Pancreas (tissue), 10 donors: ENCODE results near the gene KCNC1. TPM values are rescaled to one million over a fixed set of nuclear protein-coding genes. Genes with fewer than 3 reads are reported as not detected.

Experiments used
- ATAC-seq, 4 donors: fragments of 200-7000 bp; cut with Tn5 transposase; one replicate each; pipeline versions ENCODE4 v1.8.0 to v1.9.1; 2020; ENCODE audit warnings: mild to moderate bottlenecking in 4 of 4, moderate library complexity in 4 of 4
- DNase-seq, 6 donors: peaks; one replicate each; pipeline ENCODE4 v3.0.0-alpha.2; 2020
- FAIRE-seq: peaks from 2 replicates; lab custom pipeline; 2012; peaks lifted over from hg19 to GRCh38; lab: Jason Lieb, UNC
- H3K27ac ChIP-seq, 4 donors: fragments of 200-600 bp; sonication (generic); 1 replicate in 3 of 4; 2 replicates in 1 of 4; pipeline versions ENCODE4 v1.5.0 to v1.8.0; 2020
- H3K27me3 ChIP-seq, 4 donors: fragments of 200-600 bp; one replicate each; pipeline ENCODE4 v1.8.0; 2021
- H3K36me3 ChIP-seq, 3 donors: fragments of 200-600 bp; sonication (generic) in 1 of 3; one replicate each; pipeline versions ENCODE4 v1.5.0 to v1.8.0; 2020 to 2021
- H3K4me1 ChIP-seq, 3 donors: fragments of 200-600 bp; one replicate each; pipeline ENCODE4 v1.8.0; 2021
- H3K4me3 ChIP-seq, 4 donors: fragments of 200-600 bp; sonication (generic) in 2 of 4; one replicate each; pipeline versions ENCODE4 v1.5.0 to v1.8.0; 2020 to 2021
- H3K9me3 ChIP-seq, 4 donors: fragments of 200-600 bp; one replicate each; pipeline ENCODE4 v1.8.0; 2021
- WGBS, 2 donors: extraction: QIAGEN DNeasy Blood & Tissue Kit; methylation state at CpG; one replicate each; pipeline ENCODE4 v1.1.7; 2013; 5-methylcytosine and 5-hydroxymethylcytosine counted together
- intact Hi-C, 3 donors: fragments of 100-400 bp; cut with DNase I; formaldehyde crosslinking; loops; one replicate each; pipeline versions ENCODE4 v1.11.1 to v1.14.2; 2022
- polyA plus RNA-seq, 2 donors: library from polyadenylated mRNA; stranded (reverse); fragments of 200-250 nt; gene quantifications; one replicate each; pipeline ENCODE4 v1.2.3, GENCODE V29; 2013
- total RNA-seq, 6 donors: library from RNA; stranded (reverse); fragmentation: NEBNext Ultra II Directional in 4 of 6; extraction: Animal tissue kit (Norgen Biotek cat#: 25700) in 4 of 6; gene quantifications; one replicate each; pipeline versions ENCODE4 v1.2.1 to v1.2.4, GENCODE V29; 2021 to 2023
- TF ChIP-seq, protein P1 (sequence below), 4 donors: fragments of 200-600 bp; sonication (generic) in 3 of 4; IDR thresholded peaks; one replicate each; pipeline versions ENCODE4 v1.5.0 to v1.8.0; 2021; ENCODE audit warnings: antibody characterized with exemption in 4 of 4
- donor health status: healthy with polysubstance abuse.
- donor health status: DM: no; HTN: no; CAD: no; lungs with moderate emphysema.
- donor health status: DM: no; HTN: no; CAD: no.
- donor health status: control.
- donor health status: control.
- donor health status: Bipolar disorder and iron deficiency.
- donor health status: DM: yes; HTN: yes; CAD: no.
- donor health status: DM: no; HTN: no; CAD: no.
- donor health status: DM: no; HTN: no; CAD: no.
- donor health status: DM: yes; HTN: yes; CAD: no.

The KCNC1 gene
- total and polyA plus RNA-seq, 8 donors: 0.05 to 0.82 (median 0.37) TPM

DNA sequence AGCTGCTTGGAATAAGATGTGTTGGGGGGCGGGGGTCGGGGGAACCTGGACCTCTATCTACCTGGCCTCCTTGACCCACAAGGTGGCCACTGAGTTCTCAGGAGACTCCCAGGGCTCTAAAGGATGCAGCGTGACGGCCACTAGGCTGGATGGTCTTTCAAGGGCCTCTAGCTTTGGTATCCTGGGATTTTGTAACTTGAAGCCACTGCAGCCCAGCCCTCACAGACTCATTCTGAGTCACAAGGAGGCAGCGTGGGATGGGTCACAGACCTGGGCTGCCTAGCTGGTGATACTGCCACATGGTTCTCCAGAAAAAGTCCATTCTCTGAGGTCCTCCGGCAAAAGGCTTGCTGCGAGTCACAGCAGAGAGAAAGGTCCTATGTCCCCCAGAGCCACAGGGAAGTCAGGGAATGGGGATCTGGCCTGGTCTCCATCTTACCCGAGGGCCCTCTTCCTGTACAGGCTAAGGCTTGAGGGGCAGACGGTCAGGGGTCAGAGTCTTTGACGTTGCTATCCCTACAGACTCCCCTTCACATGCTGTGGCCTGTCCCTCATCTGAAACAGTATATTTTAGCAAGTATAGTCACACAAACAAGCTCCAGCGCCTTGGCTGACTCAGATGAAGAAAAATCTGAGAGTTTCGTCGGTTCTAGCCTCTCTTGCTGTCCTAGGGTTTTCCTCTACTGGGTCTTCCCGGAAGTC is 52.4 kb downstream of the KCNC1 start:
- FAIRE-seq: no peak

DNA sequence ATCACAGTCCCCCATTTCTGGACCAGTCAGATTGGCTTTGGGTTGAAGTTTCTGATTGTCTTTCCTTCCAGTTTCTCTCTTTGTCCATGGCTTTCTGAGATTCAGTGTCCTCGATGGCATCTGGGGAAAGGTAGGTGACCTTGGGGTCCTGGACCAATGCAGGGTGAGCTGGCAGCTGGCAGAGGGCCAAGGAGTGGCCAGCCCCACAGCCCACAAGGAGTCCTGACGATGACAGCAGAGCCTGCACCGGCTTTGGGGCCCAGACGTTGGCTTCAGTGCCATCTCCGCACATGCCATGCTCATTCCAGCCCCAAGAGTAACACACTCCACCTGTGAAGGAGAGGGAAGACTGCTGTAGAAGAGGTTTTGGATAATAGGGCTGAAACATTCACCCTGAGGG is 53.5 kb downstream of the KCNC1 start:
- 82 to 84% methylated on average over 5 of the region's 5 CpGs for WGBS, 2 donors
- intact Hi-C loops: no loop called here
- Histone ChIP-seq H3K27me3 (no peaks in the 10 kb centered on the region), H3K4me3 (no peak overlapping the region), H3K9me3 (no peaks in the 10 kb centered on the region), H3K4me1 (no peaks in the 10 kb centered on the region), H3K36me3 (no peaks in the 10 kb centered on the region), H3K27ac (no peak overlapping the region)
- TF ChIP-seq, protein P1, sequence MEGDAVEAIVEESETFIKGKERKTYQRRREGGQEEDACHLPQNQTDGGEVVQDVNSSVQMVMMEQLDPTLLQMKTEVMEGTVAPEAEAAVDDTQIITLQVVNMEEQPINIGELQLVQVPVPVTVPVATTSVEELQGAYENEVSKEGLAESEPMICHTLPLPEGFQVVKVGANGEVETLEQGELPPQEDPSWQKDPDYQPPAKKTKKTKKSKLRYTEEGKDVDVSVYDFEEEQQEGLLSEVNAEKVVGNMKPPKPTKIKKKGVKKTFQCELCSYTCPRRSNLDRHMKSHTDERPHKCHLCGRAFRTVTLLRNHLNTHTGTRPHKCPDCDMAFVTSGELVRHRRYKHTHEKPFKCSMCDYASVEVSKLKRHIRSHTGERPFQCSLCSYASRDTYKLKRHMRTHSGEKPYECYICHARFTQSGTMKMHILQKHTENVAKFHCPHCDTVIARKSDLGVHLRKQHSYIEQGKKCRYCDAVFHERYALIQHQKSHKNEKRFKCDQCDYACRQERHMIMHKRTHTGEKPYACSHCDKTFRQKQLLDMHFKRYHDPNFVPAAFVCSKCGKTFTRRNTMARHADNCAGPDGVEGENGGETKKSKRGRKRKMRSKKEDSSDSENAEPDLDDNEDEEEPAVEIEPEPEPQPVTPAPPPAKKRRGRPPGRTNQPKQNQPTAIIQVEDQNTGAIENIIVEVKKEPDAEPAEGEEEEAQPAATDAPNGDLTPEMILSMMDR (IDR thresholded peaks at IDR 0.05): no peak
- DNase-seq (no peak), FAIRE-seq (no peak), ATAC-seq (no peak)

More for the DNA sequence above, 52.4 kb downstream of the KCNC1 start:
- Histone ChIP-seq H3K4me3 (no peak overlapping the region), H3K27me3 (no peaks in the 10 kb centered on the region), H3K27ac (no peak overlapping the region), H3K9me3 (no peaks in the 10 kb centered on the region), H3K4me1 (no peaks in the 10 kb centered on the region), H3K36me3 (no peaks in the 10 kb centered on the region)
- WGBS, 2 donors: 92 to 93% methylated on average over 14 of the region's 14 CpGs
- TF ChIP-seq, protein P1 (IDR thresholded peaks at IDR 0.05): no peak
- intact Hi-C loops: no loop called here
- DNase-seq: no peak
- ATAC-seq: no peak

DNA sequence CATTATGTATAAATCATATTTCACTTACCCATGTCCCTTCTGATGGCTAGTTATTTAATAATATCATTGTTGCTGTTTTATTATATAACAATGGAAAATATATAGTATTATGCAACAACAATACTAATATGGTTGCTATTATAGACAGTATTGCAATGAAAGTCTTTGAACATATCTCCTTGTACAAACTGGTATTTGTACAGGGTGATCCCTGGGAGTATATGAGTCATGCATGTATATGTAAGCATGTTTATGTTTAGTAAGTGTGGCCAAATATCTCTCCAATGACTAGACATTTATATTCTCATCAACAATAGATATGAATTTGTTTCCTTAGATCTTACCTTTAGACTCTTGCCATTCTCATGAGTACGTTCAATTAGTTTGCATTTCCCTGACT is 55.9 kb downstream of the KCNC1 start:
- FAIRE-seq (no peak), DNase-seq (no peak), ATAC-seq (no peak)
- H3K36me3 ChIP-seq: no peaks in the 10 kb centered on the region
- no peak overlapping the region for H3K4me3 ChIP-seq
- H3K4me1 ChIP-seq: no peaks in the 10 kb centered on the region
- intact Hi-C loops: no loop called here
- no peaks in the 10 kb centered on the region for H3K27me3 ChIP-seq
- TF ChIP-seq, protein P1 (IDR thresholded peaks at IDR 0.05): no peak
- no peak overlapping the region for H3K27ac ChIP-seq
- WGBS, 2 donors: 96% methylated on average over 1 of the region's 1 CpG
- no peaks in the 10 kb centered on the region for H3K9me3 ChIP-seq

DNA sequence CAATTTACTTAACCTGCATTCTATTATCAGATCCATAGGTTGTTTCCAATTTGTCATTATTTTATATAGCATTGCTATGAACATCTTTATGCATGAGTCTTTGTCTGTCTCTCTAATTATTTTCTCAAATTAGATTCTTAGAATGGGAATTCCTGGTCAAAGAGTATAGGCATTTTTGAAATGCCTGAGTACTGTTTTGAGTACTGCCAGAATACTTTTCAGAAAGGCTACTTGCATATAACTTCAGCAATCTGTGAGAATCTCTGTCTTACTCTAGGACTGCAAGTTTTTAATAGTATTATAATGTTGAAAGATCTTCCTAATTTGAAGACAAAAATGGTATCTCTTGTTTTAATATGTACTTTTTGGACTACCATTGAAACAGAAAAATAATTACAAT is 56.6 kb downstream of the KCNC1 start:
- DNase-seq (no peak), ATAC-seq (no peak), FAIRE-seq (no peak)
- H3K27me3 ChIP-seq: no peaks in the 10 kb centered on the region
- no peaks in the 10 kb centered on the region for H3K36me3 ChIP-seq
- TF ChIP-seq, protein P1 (IDR thresholded peaks at IDR 0.05): no peak
- H3K4me1 ChIP-seq: no peaks in the 10 kb centered on the region
- H3K4me3 ChIP-seq: no peak overlapping the region
- no peaks in the 10 kb centered on the region for H3K9me3 ChIP-seq
- no peak overlapping the region for H3K27ac ChIP-seq
- intact Hi-C loops: no loop called here

DNA sequence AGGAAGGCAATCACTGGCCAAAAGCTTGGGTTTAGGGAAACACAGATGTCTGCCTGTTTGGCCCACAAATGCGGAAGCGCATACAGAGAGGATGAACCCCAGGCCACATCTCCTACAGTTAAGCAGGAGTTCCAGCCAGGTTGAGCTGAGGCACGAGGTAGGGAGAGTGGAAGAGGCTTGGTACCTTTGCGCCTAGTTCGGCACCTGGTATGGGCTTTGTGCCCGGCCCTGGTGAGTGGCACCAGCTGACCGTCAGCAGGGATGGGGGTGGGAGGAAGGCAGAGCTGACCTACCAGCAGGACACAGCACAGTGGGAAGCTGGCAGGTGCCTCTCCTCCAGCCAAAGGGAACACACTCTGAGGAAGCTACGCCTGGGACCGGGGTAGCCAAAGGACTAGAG is 57.6 kb downstream of the KCNC1 start:
- H3K36me3 ChIP-seq: no peaks in the 10 kb centered on the region
- FAIRE-seq: no peak
- no peaks in the 10 kb centered on the region for H3K9me3 ChIP-seq
- no peak for DNase-seq
- H3K4me3 ChIP-seq: no peak overlapping the region
- no peak overlapping the region for H3K27ac ChIP-seq
- no peak for ATAC-seq
- TF ChIP-seq, protein P1 (IDR thresholded peaks at IDR 0.05): no peak
- WGBS, 2 donors: 86 to 92% methylated on average over 9 of the region's 9 CpGs
- H3K4me1 ChIP-seq: no peaks in the 10 kb centered on the region
- no peaks in the 10 kb centered on the region for H3K27me3 ChIP-seq
- intact Hi-C loops: no loop called here
